A673 (cell line): Measurements from ENCODE around the gene NUDT14.

Experiments
- CTCF ChIP-seq: fragments of 300-800, 200-600 bp; sonication (generic); conservative IDR thresholded peaks from 2 replicates; pipeline ENCODE4 v1.5.1; 2017; ENCODE audit warnings: low read depth, mild to moderate bottlenecking, antibody characterized with exemption, low read length, moderate library complexity, mixed read lengths
- EZH2 ChIP-seq: fragments of 200-600 bp; sonication (generic); IDR thresholded peaks from 2 replicates; pipeline ENCODE4 v1.6.1; 2017; ENCODE audit warnings: borderline replicate concordance, low read depth, mild to moderate bottlenecking, mixed read lengths, antibody characterized with exemption, low read length; ENCODE audit not compliant: poor library complexity, severe bottlenecking

GRCh38 chr14:105204206-105204930 is 23.3 kb upstream of the NUDT14 start:
- TF ChIP-seq CTCF (no peak), EZH2 (no peak)
